HCT116 (cell line): ENCODE data around the gene EP400. TPM values are rescaled to one million over a fixed set of nuclear protein-coding genes. Genes with fewer than 3 reads are reported as not detected.

Source experiments
- ATAC-seq: fragments of 200-7000 bp; cut with Tn5 transposase; 2 replicates; pipeline ENCODE4 v1.9.1; 2020; ENCODE audit warnings: mild to moderate bottlenecking, moderate library complexity
- BruUV-seq: library from RNA; stranded (reverse); fragments of 400-500 nt; replicated peaks from 2 replicates; lab custom pipeline; 2021; lab: Mats Ljungman, UMichigan
- CTCF ChIA-PET: fragments of 300-600 bp; sonication (Branson Sonifier 250); formaldehyde crosslinking; loops from one replicate; lab custom pipeline; 2021; ENCODE audit warnings: antibody characterized with exemption; lab: Charles Lee
- POLR2A ChIA-PET: fragments of 300-600, 350-600 bp; sonication (Branson Sonifier 250); formaldehyde crosslinking; loops from one replicate; lab custom pipeline; 2021; ENCODE audit warnings: antibody characterized with exemption; lab: Charles Lee
- RAD21 ChIA-PET, 2 experiments: fragments of 300-600 bp; sonication (Branson Sonifier 250); formaldehyde crosslinking; loops; one replicate each; lab custom pipeline; 2023; ENCODE audit warnings: low total read pairs in 2 of 2; ENCODE audit not compliant: uncharacterized antibody in 2 of 2, unreplicated experiment in 2 of 2, low non-redundant PET in 1 of 2; lab: Charles Lee
- DNase-seq: peaks from one replicate; pipeline ENCODE4 v3.0.0-alpha.2; 2010; ENCODE audit warnings: low read depth, low spot score
- H2AFZ ChIP-seq: fragments of 200-600 bp; shearing (Covaris generic), sonication (generic); 2 replicates; pipeline ENCODE4 v1.6.1; 2017; ENCODE audit warnings: low read depth, mixed run types, mixed read lengths, antibody characterized with exemption, low read length; ENCODE audit not compliant: poor library complexity, severe bottlenecking
- H3K27ac ChIP-seq: 2 replicates; pipeline ENCODE4 v1.5.1; 2012; ENCODE audit warnings: low read depth, low read length
- H3K27me3 ChIP-seq: fragments of 200-600 bp; sonication (generic); 2 replicates; pipeline ENCODE4 v1.6.1; 2016; ENCODE audit warnings: mixed run types, low read length, mixed read lengths; ENCODE audit not compliant: insufficient read depth
- H3K36me3 ChIP-seq, 2 experiments: fragments of 200-500 bp in 1 of 2; fragments of 200-600 bp in 1 of 2; sonication (Bioruptor generic) in 1 of 2; sonication (generic) in 1 of 2; 2 replicates each; pipeline versions ENCODE4 v1.5.1 to v1.6.1; 2014 to 2016; ENCODE audit warnings: low read length in 2 of 2, inconsistent platforms in 1 of 2, mixed read lengths in 1 of 2, mixed run types in 1 of 2; ENCODE audit not compliant: insufficient read depth in 2 of 2, control insufficient read depth in 1 of 2
- H3K4me1 ChIP-seq, 2 experiments: fragments of 200-600 bp in 1 of 2; sonication (generic) in 1 of 2; 2 replicates each; pipeline versions ENCODE4 v1.5.1 to v1.6.1; 2012 to 2017; ENCODE audit warnings: low read length in 2 of 2, inconsistent platforms in 1 of 2, mild to moderate bottlenecking in 1 of 2, mixed read lengths in 1 of 2, mixed run types in 1 of 2, moderate library complexity in 1 of 2; ENCODE audit not compliant: insufficient read depth in 2 of 2, control insufficient read depth in 1 of 2
- H3K4me2 ChIP-seq: fragments of 200-600 bp; sonication (generic); 2 replicates; pipeline ENCODE4 v1.6.1; 2017; ENCODE audit warnings: mixed run types, low read length, mixed read lengths
- H3K4me3 ChIP-seq, 2 experiments: fragments of 200-600 bp in 1 of 2; sonication (generic) in 1 of 2; replicated peaks in 1 of 2; 2 replicates each; pipeline ENCODE4 v1.5.1; 2011 to 2016; ENCODE audit warnings: low read length in 2 of 2, control low read depth in 1 of 2, low read depth in 1 of 2, mild to moderate bottlenecking in 1 of 2, mixed read lengths in 1 of 2, mixed run types in 1 of 2
- H3K79me2 ChIP-seq: fragments of 200-600 bp; sonication (generic); 2 replicates; pipeline ENCODE4 v1.6.1; 2017; ENCODE audit warnings: mild to moderate bottlenecking, mixed run types, low read length, moderate library complexity, mixed read lengths; ENCODE audit not compliant: insufficient read depth
- H3K9ac ChIP-seq: fragments of 200-600 bp; sonication (generic); 2 replicates; pipeline ENCODE4 v1.6.1; 2016; ENCODE audit warnings: low read length, mixed read lengths
- H3K9me2 ChIP-seq: fragments of 200-600 bp; sonication (generic), shearing (Covaris generic); 2 replicates; pipeline ENCODE4 v1.6.1; 2017; ENCODE audit warnings: mixed run types, mild to moderate bottlenecking, moderate library complexity; ENCODE audit not compliant: insufficient read depth
- H3K9me3 ChIP-seq, 2 experiments: fragments of 200-500 bp in 1 of 2; fragments of 200-600 bp in 1 of 2; sonication (Bioruptor generic) in 1 of 2; sonication (generic) in 1 of 2; 2 replicates each; pipeline ENCODE4 v1.6.1; 2014 to 2017; ENCODE audit warnings: low read length in 2 of 2, mixed read lengths in 2 of 2, inconsistent platforms in 1 of 2, low read depth in 1 of 2, mild to moderate bottlenecking in 1 of 2, mixed run types in 1 of 2, moderate library complexity in 1 of 2; ENCODE audit not compliant: control insufficient read depth in 1 of 2, insufficient read depth in 1 of 2
- H4K20me1 ChIP-seq: fragments of 200-600 bp; sonication (generic), shearing (Covaris generic); 2 replicates; pipeline ENCODE4 v1.6.1; 2017; ENCODE audit warnings: mixed run types, mild to moderate bottlenecking, moderate library complexity; ENCODE audit not compliant: insufficient read depth
- CBX3 ChIP-seq: IDR thresholded peaks from 2 replicates; pipeline ENCODE4 v1.6.1; 2012; ENCODE audit warnings: low read depth
- CEBPB ChIP-seq: IDR thresholded peaks from 2 replicates; pipeline ENCODE4 v1.6.1; 2012; ENCODE audit warnings: low read depth
- EGR1 ChIP-seq: IDR thresholded peaks from 2 replicates; pipeline ENCODE4 v1.6.1; 2012; ENCODE audit warnings: low read depth
- EZH2 ChIP-seq: fragments of 200-600 bp; sonication (generic); IDR thresholded peaks from 2 replicates; pipeline ENCODE4 v1.6.1; 2017; ENCODE audit warnings: antibody characterized with exemption, mixed run types
- EZH2phosphoT487 ChIP-seq: fragments of 200-600 bp; IDR thresholded peaks from 2 replicates; pipeline ENCODE4 v1.6.1; 2018; ENCODE audit warnings: antibody characterized with exemption, borderline replicate concordance
- FOSL1 ChIP-seq: IDR thresholded peaks from 2 replicates; pipeline ENCODE4 v1.6.1; 2012; ENCODE audit warnings: low read depth
- JUND ChIP-seq: IDR thresholded peaks from 2 replicates; pipeline ENCODE4 v1.6.1; 2012
- POLR2A ChIP-seq: IDR thresholded peaks from 2 replicates; pipeline ENCODE4 v1.7.0; 2011; ENCODE audit warnings: borderline replicate concordance; ENCODE audit not compliant: insufficient read depth, insufficient read length; ENCODE audit errors: extremely low read depth
- POLR2AphosphoS5 ChIP-seq: IDR thresholded peaks from 2 replicates; pipeline ENCODE4 v1.6.1; 2011; ENCODE audit warnings: mild to moderate bottlenecking, low read depth, low read length, moderate library complexity
- RAD21 ChIP-seq: IDR thresholded peaks from 2 replicates; pipeline ENCODE4 v1.6.1; 2012; ENCODE audit warnings: low read depth, mild to moderate bottlenecking
- SIN3A ChIP-seq: IDR thresholded peaks from 2 replicates; pipeline ENCODE4 v1.6.1; 2012; ENCODE audit warnings: low read depth
- SP1 ChIP-seq: IDR thresholded peaks from 2 replicates; pipeline ENCODE4 v1.6.1; 2012; ENCODE audit warnings: low read depth
- SRF ChIP-seq: IDR thresholded peaks from 2 replicates; pipeline ENCODE4 v1.6.1; 2012; ENCODE audit warnings: low read depth
- YY1 ChIP-seq: IDR thresholded peaks from 2 replicates; pipeline ENCODE4 v1.6.1; 2011; ENCODE audit warnings: low read length, low read depth, moderate library complexity, mild to moderate bottlenecking; ENCODE audit not compliant: insufficient replicate concordance; ENCODE audit errors: extremely low read depth
- ZFX ChIP-seq: fragments of 450-650 bp; IDR thresholded peaks from 2 replicates; pipeline ENCODE4 v1.6.1; 2017
- ZNF274 ChIP-seq: fragments of 200-500 bp; sonication (Bioruptor generic); IDR thresholded peaks from 2 replicates; pipeline ENCODE4 v1.6.1; 2014; ENCODE audit warnings: mild to moderate bottlenecking, low read depth, low read length, inconsistent platforms
- intact Hi-C: fragments of 100-400 bp; cut with micrococcal nuclease; formaldehyde crosslinking; loops from 2 replicates; pipeline ENCODE4 v1.10.0; 2022
- total RNA-seq: library from RNA; stranded (reverse); gene quantifications from one replicate; pipeline ENCODE4 v1.2.1, GENCODE V29; 2021; ENCODE audit not compliant: unreplicated experiment
- TF ChIP-seq, protein P1 (sequence below): IDR thresholded peaks from 2 replicates; pipeline ENCODE4 v1.6.1; 2011; ENCODE audit warnings: mild to moderate bottlenecking, low read length, moderate library complexity; ENCODE audit not compliant: insufficient replicate concordance; ENCODE audit errors: extremely low read depth
- TF ChIP-seq, protein P2 (sequence below): IDR thresholded peaks from 2 replicates; pipeline ENCODE4 v1.6.1; 2012
- TF ChIP-seq, protein P3 (sequence below), 3 experiments: fragments of 200-600 bp in 1 of 3; sonication (generic) in 1 of 3; IDR thresholded peaks in 2 of 3; conservative IDR thresholded peaks in 1 of 3; 2 replicates each; pipeline ENCODE4 v1.5.1; 2012 to 2017; ENCODE audit warnings: low read depth in 2 of 3, low read length in 2 of 3, antibody characterized with exemption in 1 of 3, borderline replicate concordance in 1 of 3, control low read depth in 1 of 3, mild to moderate bottlenecking in 1 of 3, mixed read lengths in 1 of 3, mixed run types in 1 of 3, moderate library complexity in 1 of 3; ENCODE audit not compliant: insufficient read depth in 1 of 3

The EP400 gene
- total RNA-seq, 1 experiment from 2014 or later: 54.5 TPM

DNA sequence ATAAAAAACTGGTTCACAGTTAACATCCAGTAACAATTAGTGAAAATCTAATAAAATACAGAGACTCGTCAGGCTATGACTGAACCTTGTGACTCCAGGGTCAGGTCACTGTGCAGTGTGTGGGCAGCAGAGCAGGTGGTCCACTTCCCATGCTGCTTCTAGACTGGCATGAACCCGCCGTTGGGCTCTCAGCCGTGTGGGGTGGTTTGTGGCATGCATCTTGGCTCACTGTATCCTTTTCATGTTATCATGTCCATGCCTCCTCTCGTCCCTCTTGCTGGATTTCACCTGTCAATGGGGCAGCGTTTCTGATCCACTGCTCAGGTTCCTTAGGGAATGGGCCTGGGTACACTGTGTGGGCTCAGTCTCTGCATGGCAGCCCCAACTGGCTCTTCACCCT is 57.3 kb downstream of the EP400 start:
- CTCF ChIA-PET: no interaction called here
- POLR2A ChIA-PET: no interaction called here

DNA sequence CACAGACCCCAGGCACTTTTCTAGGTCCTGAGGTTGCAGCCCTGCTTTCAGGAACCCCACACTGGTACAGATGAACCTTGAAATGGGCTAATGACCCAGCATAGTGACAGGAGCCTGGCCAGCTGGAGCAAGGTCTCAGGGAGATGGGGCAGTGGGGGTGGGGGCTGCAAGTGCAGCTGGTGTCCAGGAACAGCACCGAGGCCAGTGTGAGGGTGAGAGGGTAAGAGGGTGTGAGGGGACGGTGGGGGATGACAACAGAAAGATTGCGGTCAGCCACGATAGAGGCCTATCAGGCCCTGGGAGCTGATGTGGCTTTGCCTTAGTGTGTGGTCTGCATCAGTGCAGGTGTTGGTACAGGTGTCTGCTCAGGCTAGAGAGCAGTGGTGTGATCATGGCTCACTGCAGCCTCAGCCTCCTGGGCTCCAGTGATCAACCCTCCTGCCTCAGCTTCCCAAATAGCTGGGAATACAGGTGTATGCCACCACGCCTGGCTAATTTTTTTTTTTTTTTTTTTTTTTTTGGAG is 59.7 kb downstream of the EP400 start:
- Histone ChIP-seq H3K4me2 (no peak overlapping the region), H3K9ac (no peak overlapping the region), H3K4me1 (no peaks in the 10 kb centered on the region), H3K36me3 (peaks cover 35 to 57% of the 10 kb centered on the region in 2 experiments; a peak in 3 of 4 replicates), H4K20me1 (no peaks in the 10 kb centered on the region), H2AFZ (no peak overlapping the region), H3K9me2 (no peaks in the 10 kb centered on the region), H3K4me3 (no peak overlapping the region), H3K27me3 (no peaks in the 10 kb centered on the region), H3K79me2 (no peaks in the 10 kb centered on the region), H3K27ac (no peak overlapping the region), H3K9me3 (no peaks in the 10 kb centered on the region)
- intact Hi-C loops: no loop called here
- DNase-seq (no peak), ATAC-seq (no peak)
- POLR2A ChIA-PET: no interaction called here
- RAD21 ChIA-PET: no interaction called here
- BruUV-seq: no TSS peak
- CTCF ChIA-PET: no interaction called here
- TF ChIP-seq RAD21 (no peak), SIN3A (no peak), CEBPB (no peak), SRF (no peak), EZH2 (no peak), CBX3 (no peak), ZFX (no peak), EGR1 (no peak), ZNF274 (no peak), SP1 (no peak), FOSL1 (no peak), EZH2phosphoT487 (no peak), YY1 (no peak), POLR2A (no peak), JUND (no peak), POLR2AphosphoS5 (no peak)
- TF ChIP-seq, protein P1, sequence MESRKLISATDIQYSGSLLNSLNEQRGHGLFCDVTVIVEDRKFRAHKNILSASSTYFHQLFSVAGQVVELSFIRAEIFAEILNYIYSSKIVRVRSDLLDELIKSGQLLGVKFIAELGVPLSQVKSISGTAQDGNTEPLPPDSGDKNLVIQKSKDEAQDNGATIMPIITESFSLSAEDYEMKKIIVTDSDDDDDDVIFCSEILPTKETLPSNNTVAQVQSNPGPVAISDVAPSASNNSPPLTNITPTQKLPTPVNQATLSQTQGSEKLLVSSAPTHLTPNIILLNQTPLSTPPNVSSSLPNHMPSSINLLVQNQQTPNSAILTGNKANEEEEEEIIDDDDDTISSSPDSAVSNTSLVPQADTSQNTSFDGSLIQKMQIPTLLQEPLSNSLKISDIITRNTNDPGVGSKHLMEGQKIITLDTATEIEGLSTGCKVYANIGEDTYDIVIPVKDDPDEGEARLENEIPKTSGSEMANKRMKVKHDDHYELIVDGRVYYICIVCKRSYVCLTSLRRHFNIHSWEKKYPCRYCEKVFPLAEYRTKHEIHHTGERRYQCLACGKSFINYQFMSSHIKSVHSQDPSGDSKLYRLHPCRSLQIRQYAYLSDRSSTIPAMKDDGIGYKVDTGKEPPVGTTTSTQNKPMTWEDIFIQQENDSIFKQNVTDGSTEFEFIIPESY: no peak
- TF ChIP-seq, protein P2, sequence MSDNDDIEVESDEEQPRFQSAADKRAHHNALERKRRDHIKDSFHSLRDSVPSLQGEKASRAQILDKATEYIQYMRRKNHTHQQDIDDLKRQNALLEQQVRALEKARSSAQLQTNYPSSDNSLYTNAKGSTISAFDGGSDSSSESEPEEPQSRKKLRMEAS: no peak
- TF ChIP-seq, protein P3, sequence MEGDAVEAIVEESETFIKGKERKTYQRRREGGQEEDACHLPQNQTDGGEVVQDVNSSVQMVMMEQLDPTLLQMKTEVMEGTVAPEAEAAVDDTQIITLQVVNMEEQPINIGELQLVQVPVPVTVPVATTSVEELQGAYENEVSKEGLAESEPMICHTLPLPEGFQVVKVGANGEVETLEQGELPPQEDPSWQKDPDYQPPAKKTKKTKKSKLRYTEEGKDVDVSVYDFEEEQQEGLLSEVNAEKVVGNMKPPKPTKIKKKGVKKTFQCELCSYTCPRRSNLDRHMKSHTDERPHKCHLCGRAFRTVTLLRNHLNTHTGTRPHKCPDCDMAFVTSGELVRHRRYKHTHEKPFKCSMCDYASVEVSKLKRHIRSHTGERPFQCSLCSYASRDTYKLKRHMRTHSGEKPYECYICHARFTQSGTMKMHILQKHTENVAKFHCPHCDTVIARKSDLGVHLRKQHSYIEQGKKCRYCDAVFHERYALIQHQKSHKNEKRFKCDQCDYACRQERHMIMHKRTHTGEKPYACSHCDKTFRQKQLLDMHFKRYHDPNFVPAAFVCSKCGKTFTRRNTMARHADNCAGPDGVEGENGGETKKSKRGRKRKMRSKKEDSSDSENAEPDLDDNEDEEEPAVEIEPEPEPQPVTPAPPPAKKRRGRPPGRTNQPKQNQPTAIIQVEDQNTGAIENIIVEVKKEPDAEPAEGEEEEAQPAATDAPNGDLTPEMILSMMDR (IDR thresholded peaks at IDR 0.05 in 2 of 3, conservative IDR thresholded peaks at IDR 0.05 in 1 of 3; ENCODE audit: borderline replicate concordance in 1 of 3, insufficient read depth in 1 of 3, low read depth in 2 of 3, low read length in 2 of 3): no peak

More for the DNA sequence above, 57.3 kb downstream of the EP400 start:
- intact Hi-C loops: no loop called here
- RAD21 ChIA-PET: no interaction called here
- H3K4me3 ChIP-seq: no peak overlapping the region
- TF ChIP-seq FOSL1: no peak
- TF ChIP-seq, all 23 proteins: peak for 0
- no peaks in the 10 kb centered on the region for H3K9me2 ChIP-seq
- ATAC-seq (no peak), DNase-seq (no peak)
- no peak overlapping the region for H3K27ac ChIP-seq
- H3K4me1 ChIP-seq: no peaks in the 10 kb centered on the region
- H3K4me2 ChIP-seq: no peak overlapping the region
- no TSS peak for BruUV-seq
- H3K36me3 ChIP-seq: peaks cover 26 to 37% of the 10 kb centered on the region in 2 experiments; a peak in 3 of 4 replicates
- H3K27me3 ChIP-seq: no peaks in the 10 kb centered on the region
- H3K9me3 ChIP-seq: no peaks in the 10 kb centered on the region
- H3K79me2 ChIP-seq: peaks cover 7% of the 10 kb centered on the region; the same call in 1 of the 2 replicates
- H3K9ac ChIP-seq: no peak overlapping the region
- no peaks in the 10 kb centered on the region for H4K20me1 ChIP-seq
- no peak overlapping the region for H2AFZ ChIP-seq
